ENCODE measurements around the gene NME5.
"Not testable (repeated sequence)": the region's sequence is repeated elsewhere in the genome, so short reads cannot be mapped to it uniquely, and the experiment has no call there.

The NME5 gene

GRCh38 chr5:138077064-138077696 is 62.0 kb downstream of the NME5 start:
- Histone ChIP-seq H3K27ac (ENCODE audit: low read depth, low read length) (peak overlapping the region; percentile 20; the same call in 1 of the 2 replicates), H3K4me3 (ENCODE audit: low read length) (no peak overlapping the region), H3K4me1 (ENCODE audit: insufficient read depth, low read length) (peaks cover 13% of the 10 kb centered on the region), H3K36me3 (ENCODE audit: insufficient read depth, low read length) (no peaks in the 10 kb centered on the region), H3K9me3 (ENCODE audit: insufficient read depth, low read depth, low read length) (no peaks in the 10 kb centered on the region), H3K27me3 (ENCODE audit: insufficient read depth, low read length) (no peaks in the 10 kb centered on the region), H3K9ac (ENCODE audit: low read depth, low read length) (no peak overlapping the region)
- 26% methylated on average over 4 of the region's 5 CpGs for WGBS

GRCh38 chr5:138070026-138070425 is 69.2 kb downstream of the NME5 start:
- not testable (repeated sequence) for H3K4me3 ChIP-seq (ENCODE audit: low read length); H3K9me3 ChIP-seq (ENCODE audit: insufficient read depth, low read depth, low read length); H3K27ac ChIP-seq (ENCODE audit: low read depth, low read length); H3K4me1 ChIP-seq (ENCODE audit: insufficient read depth, low read length); H3K36me3 ChIP-seq (ENCODE audit: insufficient read depth, low read length); H3K9ac ChIP-seq (ENCODE audit: low read depth, low read length); H3K27me3 ChIP-seq (ENCODE audit: insufficient read depth, low read length)
- WGBS = 98% methylated on average over 29 of the region's 32 CpGs

- no peaks in the 10 kb centered on the region for H3K4me1 ChIP-seq (ENCODE audit: insufficient read depth, low read length)
- H3K9ac ChIP-seq (ENCODE audit: low read depth, low read length) = no peak overlapping the region
- H3K27ac ChIP-seq (ENCODE audit: low read depth, low read length) = no peak overlapping the region
- H3K27me3 ChIP-seq (ENCODE audit: insufficient read depth, low read length) = no peaks in the 10 kb centered on the region
- no peaks in the 10 kb centered on the region for H3K9me3 ChIP-seq (ENCODE audit: insufficient read depth, low read depth, low read length)
- no peaks in the 10 kb centered on the region for H3K36me3 ChIP-seq (ENCODE audit: insufficient read depth, low read length)
- H3K4me3 ChIP-seq (ENCODE audit: low read length) = no peak overlapping the region
- 60% methylated on average over 6 of the region's 6 CpGs for WGBS
These were observed 70.3 kb downstream of the NME5 start for GRCh38 chr5:138068742-138069600.

- Histone ChIP-seq H3K9ac (ENCODE audit: low read depth, low read length) (no peak overlapping the region), H3K36me3 (ENCODE audit: insufficient read depth, low read length) (no peaks in the 10 kb centered on the region), H3K27ac (ENCODE audit: low read depth, low read length) (no peak overlapping the region), H3K4me1 (ENCODE audit: insufficient read depth, low read length) (no peaks in the 10 kb centered on the region), H3K9me3 (ENCODE audit: insufficient read depth, low read depth, low read length) (no peaks in the 10 kb centered on the region), H3K4me3 (ENCODE audit: low read length) (no peak overlapping the region), H3K27me3 (ENCODE audit: insufficient read depth, low read length) (no peaks in the 10 kb centered on the region)
- 92% methylated on average over 8 of the region's 8 CpGs for WGBS
These were observed 71.3 kb downstream of the NME5 start for GRCh38 chr5:138067945-138068344.
